Neural progenitor cell (in vitro differentiated cells): ENCODE results near the gene NPR2.

Experiments used
- CTCF ChIP-seq: fragments of 200-600 bp; sonication (generic); IDR thresholded peaks from 2 replicates; pipeline ENCODE4 v1.5.1; 2017; ENCODE audit warnings: antibody characterized with exemption, mild to moderate bottlenecking
- EZH2 ChIP-seq: fragments of 200-600 bp; sonication (generic); IDR thresholded peaks from 2 replicates; pipeline ENCODE4 v1.6.1; 2017; ENCODE audit warnings: antibody characterized with exemption, mild to moderate bottlenecking, moderate library complexity
- EZH2phosphoT487 ChIP-seq: fragments of 200-600 bp; sonication (generic); IDR thresholded peaks from 2 replicates; pipeline ENCODE4 v1.6.1; 2017; ENCODE audit warnings: antibody characterized with exemption

GRCh38 chr9:35791297-35791921, at the start of gene NPR2:
- TF ChIP-seq CTCF, result no peak
- no peak for TF ChIP-seq EZH2
- no peak for TF ChIP-seq EZH2phosphoT487
